NCI-H2171 treated with DMSO at 0.1 percent for 48 hours (cell line): ENCODE measurements around the gene SHANK2.

ENCODE experiments used
- DNase-seq: peaks from one replicate; lab custom pipeline; 2025; lab: John Stamatoyannopoulos, UW

Gene SHANK2

DNA sequence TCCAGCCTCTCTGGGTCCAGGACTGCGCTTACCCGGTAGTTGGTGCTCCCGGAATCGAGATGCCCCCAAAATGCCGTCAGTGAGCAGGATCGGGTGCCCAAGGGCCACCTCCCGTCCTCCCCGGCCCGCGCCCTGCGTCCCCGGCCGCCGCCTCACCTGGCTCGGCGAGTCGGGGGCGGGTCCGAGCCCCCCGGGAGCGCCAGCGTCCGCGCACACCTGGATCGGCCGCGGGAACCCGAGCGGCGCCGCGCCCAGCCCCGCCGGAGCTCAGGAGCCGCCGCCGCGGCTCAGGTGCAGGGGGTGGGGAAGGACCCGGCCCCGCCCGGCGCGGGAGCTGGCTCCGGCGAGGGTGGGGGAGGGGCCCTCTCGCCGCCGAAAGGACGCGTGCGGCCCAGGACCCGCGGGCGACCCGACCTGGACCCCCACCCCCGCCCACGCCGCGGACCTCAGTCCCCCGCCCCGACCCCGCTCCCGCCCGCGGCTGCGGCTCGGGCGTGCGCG is at the start of gene SHANK2:
Gene SHANK2 (minus strand): TSS at position 309 of the 501 bp plus-strand sequence. CDS start 105,251 bp downstream, outside the sequence.
- DNase-seq, result no peak

DNA sequence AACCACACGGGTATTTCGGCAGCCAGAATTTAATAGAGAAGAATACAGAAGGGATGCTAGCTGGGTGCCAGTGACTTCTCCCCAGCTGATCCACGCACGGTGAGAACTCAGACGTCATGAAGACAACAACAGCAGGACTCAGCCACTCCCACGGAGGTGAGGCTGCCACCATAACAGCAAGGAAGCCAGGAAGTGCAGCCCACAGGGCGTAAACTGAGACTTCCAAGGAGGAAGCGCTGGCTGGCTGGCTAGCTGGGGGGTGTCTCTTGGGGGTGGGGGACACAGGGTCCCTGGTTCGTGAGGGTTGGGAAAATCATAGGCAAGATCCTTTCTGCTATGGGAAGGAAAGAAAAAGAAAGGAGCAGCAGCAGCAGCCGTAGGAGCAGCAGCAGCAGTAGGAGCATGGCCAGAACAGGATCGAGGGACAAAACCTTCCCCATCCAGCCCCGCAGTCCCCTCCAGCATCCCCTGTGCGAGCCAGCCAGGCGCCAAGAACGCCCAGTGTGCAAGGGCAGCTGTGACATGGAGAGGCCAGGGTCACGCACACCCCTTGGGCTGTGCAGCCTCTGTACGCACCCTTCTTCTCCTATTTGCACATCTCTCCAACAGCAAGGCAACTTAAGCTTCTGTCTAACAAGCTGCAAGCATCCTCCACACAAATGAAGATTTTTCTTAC is 49.6 kb upstream of the SHANK2 start:
- DNase-seq, result no peak

DNA sequence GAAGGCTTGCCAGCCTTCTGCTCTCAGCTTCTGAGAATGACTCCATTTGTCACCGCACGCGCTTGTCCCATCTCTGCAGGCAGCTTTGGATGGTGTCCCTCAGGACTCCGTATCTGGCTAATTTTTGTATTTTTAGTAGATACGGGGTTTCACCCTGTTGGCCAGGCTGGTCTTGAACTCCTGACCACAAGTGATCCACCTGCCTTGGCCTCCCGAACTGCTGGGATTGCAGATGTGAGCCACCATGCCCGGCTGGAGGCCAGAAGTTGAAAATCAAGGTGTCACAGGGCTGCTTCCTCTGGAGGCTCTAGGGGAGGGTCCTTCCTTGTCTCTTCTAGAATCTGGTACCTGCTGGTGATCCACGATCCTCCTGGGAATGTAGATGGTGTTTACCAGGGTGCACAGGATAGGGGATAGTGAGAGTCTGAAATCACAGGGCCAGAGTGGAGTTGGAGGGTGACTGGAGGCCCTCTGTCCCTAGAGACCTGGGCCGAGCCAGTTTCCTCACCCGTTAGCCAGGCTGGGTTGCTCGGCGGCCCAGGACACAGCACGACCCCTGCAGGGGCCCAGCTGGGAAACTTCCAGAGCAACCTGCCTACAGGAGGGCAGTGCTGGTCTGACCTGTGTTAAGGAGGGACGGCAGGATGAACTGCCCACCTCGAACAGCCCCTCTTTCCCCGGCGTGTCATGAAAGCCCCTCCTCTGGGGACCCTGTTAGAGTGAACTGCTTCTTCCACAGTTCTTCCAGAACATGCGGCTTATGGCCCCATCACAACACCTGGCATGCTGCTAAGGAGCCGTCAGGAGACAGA is 48.9 kb upstream of the SHANK2 start:
- DNase-seq, result no peak

DNA sequence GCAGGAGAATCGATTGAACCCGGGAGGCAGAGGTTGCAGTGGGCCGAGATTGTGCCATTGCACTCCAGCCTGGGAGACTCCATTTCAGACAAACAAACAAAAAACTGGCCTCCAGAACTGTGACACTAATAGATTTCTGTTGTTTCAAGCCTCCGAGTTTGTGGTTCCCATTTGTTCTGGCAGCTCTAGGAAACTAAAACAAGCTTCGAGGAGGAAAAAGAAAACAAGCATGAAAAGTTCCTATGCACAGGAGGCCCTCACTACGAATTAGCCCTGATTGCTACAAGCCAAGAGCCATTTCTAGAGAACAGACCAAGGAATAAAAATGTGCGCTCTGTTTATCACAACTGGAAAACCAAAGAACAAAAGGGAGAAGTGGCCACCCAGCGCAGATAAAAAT is 47.8 kb upstream of the SHANK2 start:
- DNase-seq, result no peak

DNA sequence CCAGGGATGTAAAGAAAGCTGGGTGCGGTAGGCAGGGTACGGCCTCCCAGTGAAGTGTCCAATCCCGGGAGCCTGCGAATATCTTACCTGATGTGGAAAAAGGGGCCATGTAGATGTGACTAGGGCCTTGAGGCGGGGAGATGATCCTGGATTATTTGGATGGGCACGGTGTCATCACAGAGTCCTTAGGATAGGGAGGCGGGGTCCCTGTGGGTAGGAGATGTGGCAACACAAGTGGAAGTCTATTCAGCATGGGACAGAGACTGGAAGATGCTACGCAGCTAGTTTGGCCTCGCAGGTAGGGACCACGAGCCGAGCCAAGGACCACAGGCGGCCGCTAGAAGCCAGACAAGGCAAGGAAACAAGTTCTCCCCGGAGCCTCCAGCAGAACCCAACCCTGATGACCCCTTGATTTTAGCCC is 46.4 kb upstream of the SHANK2 start:
- no peak for DNase-seq

DNA sequence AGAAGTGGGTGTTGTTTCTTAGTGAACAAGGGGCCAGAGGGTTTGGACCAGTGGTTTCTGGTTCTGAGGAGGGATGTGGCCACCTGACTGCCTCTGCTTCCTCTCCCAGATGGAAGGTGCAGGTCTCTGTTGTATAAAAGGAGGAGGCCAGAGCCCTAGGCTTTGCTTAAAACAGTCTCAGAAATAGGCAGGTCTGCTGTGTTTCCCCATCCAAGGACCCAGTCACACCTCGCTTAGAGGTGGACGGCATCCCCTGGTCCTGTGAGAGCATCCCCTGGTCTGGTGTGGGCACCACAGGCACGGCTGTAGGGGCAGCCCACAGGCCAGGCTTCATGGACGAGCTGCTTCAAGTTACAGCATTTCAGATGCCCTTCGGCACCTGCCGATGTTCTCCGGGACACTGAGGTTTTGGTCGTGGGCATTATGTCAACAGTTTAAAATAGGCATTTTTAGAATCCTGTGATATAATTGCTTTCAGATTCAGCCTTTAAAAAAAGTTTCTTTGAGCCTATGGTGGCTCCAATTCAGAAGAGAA is 45.7 kb upstream of the SHANK2 start:
- no peak for DNase-seq

DNA sequence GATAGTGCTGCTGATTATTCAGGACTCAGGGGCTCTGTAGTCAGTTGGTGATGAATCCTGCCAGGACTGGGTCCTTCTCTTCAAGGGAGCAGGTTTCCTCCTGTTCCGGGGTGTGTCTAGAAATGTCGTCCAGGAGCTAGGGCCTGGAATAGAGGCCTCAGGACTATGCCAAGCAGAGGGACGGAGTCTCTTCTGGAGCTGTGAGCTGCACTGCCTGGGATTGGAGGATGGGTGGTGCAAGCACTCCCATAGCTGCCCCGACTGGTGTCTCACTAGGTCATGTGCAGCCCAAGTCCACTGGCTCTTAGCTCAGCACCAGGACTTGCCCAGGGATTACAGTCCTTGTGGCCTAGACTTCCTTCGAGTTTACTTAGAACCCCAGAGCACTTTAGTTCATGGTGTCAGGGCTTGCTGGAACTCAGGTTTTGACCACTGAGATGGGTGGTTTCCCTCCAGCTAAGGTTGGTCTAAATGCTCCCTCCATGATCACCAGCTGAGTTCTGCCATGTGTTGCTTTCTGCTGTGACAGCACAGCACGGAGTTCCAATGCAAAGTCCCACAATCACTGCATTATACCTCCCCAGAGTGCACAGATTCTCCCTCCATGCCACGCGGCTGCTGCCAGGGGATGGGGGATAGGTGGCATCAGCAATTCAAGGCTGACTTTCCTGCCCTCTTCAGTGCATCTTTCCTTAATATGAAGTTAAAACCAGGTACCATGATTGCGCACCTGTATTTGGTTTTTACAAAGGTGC is 42.6 kb upstream of the SHANK2 start:
- DNase-seq, result no peak

DNA sequence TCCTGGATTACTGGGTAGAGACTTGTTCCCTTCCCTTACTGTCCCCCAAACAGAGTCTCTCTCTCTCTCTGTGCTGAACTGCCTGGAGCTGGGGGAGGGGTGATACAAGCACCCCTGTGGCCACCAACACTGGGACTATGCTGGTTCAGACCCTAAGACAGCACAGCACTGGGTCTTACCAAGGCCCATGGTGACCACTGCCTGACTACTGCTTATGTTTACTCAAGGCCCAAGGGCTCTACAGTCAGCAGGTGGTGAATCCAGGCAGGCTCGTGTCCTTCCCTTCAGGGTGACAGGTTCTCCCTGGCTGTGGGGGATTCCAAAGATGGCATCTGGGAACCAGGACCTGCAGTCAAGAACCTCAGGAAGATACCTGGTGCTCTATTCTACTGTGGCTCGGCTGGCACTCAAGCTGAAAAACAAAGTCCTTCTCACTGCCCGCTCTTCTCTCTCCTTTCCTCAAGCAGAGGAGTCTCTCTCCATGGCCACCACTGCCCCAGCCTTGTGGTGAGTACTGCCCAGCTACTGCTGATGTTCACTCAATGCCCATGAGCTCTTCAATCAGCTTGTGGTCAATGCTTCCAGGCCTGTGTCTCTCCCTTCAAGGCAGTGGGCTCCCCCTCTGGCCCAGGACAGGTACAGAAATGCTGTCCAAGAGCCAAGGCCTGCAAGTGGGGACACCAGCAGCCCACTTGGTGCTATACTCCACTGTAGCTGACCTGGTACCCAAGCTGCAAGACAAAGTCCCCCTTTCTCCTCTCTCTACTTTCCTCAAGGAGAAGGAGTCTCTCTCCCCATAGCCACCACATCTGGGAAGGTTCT is 41.8 kb upstream of the SHANK2 start:
- no peak for DNase-seq

DNA sequence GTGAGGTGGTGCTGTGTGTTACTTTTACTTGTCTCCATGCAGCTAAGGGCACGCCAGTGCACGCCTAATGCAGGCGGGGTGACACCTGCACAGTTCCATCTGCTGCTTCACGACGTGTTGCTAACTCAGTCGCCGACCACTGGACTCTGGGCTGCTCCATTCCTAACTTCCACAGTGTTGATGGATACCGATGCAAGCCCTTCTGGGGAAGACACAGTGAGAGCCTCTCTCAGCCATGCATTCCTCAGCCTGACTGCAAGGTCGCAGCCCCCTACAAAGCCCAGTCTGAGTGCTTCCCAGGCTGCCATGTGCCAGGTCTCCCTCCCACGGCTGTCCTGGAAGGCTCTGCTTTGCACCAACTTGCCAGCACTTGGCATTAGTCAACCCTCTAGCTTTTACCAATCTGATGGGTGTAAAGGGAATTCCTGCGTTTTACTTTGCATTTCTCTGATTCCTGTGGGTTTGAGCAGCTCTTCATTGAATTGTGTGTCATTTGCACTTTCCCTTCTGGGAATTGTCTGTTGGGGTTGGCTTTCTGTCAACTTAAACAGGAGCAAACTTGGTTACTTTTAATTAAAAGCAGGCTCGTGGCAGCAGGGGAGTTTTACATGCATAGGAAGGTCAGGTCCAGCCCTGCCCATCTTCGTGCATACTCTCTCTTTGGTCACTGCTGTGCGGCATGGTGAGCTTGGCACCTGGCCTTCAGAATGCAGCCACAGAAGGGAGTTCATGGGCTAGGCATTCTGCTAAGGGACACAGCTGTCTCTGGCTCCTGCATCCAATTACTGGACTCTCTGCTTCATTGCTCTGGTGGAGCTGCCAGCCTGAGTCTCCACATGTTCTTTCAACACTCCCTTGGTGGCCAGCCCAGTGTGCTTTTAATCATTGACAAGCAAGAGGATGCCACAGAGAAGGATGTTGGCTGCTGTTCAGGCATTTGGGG is 34.6 kb upstream of the SHANK2 start:
- DNase-seq, result peak; percentile 65

DNA sequence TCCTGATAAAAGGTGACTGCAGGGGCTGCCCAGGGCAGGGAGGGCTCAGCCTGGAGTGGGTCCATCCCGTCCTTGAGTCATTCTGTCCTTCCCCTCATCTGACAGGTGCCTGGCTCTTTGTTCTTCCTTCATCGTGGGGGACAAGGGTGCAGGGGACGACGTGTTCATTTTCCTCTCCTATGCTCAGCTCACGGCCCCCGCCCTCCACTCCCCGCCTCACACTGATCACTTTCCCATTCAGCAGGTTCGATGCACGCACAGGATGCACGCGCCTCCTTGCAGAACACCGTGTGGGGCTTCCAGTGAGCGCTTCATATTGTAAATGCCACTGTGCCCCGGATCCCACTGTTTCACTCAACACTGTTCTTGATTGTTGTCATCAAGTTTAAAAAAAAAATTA is 32.7 kb upstream of the SHANK2 start:
- no peak for DNase-seq

DNA sequence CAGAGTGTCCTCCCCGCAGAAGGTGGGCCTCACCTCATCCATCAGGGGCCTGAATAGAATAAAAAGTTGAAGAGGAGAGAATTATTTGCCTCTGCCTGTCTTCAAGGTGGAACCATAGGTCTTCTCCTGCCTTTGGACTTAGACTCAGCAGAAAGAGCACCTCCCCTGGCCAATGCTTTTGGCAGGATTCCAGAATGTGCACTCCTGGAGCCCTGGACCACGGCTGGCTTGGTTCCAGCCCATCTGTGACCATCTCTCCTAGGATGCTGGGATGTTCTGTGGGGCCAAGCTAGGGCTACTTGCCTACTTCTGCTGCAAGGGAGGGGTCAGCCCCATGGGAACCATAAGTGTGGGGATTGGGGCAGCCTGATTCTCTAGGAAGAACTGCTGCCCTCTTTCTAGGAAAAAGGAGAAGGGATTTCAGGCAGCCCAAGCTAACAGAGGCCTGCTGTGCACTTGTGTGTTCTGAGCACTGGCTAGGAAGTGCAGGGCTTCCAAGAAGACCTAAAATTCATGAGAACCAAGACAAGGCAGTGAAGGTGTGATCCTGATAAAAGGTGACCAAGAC is 32.2 kb upstream of the SHANK2 start:
- DNase-seq, result peak; percentile 24

DNA sequence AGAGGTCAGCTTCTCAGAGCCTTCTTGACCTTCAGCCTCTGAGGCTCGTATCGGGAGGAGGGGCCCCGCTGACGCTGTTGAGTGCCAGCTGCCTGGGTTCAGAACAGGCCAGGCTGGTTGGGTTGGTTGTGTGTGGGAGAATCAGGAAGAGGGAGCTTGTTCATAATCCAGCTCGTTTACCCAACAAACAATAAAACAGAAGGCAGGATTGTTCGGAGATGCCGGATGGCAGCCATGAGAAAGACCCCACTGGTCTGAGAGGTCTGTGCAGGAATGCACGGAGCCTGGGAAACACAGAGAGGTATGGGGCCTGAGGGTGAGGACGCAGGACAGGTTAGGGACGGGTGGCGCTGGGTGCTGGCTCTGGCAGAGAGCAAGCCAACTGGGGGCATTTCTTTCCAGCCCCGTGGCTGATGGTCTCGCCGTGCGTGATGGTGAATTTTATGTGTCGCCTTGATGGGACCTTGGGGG is 31.6 kb upstream of the SHANK2 start:
- DNase-seq, result no peak

DNA sequence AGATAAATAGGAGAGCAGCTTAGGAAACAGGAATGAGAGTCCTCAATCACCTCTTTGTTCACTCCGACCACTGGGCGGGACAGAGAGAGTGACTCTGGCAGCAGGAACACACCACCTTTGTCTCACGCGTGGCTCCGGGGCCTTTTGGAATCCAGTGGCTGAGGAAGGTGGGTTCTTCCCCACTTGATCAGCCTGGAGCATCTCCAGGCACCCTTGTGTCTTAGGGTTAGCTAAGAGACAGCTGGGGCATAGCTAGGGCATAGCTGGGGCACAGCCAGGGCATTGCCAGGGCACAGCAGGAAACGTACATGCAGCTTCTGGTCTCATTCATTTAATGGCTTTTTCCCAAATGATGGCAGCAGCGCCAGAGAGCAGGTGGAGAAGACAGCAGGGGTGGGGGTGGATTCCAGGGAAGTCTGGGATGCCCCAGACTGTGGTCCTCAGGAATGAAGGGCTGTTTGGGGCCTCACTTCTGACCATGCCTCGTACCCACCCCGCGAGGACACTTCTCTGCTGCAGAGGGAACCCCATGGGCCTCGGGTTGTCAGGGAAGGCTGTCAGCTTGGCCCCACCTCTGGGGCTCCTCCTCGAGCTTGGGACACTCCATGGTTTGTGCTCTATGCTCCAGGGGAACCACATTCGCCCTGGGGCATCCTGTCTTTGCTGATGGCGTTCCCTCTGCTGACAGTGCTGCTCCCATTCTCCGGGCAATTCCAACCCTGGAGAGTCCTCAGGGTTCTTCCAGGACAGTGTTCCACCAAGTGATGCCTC is 30.4 kb upstream of the SHANK2 start:
- no peak for DNase-seq

DNA sequence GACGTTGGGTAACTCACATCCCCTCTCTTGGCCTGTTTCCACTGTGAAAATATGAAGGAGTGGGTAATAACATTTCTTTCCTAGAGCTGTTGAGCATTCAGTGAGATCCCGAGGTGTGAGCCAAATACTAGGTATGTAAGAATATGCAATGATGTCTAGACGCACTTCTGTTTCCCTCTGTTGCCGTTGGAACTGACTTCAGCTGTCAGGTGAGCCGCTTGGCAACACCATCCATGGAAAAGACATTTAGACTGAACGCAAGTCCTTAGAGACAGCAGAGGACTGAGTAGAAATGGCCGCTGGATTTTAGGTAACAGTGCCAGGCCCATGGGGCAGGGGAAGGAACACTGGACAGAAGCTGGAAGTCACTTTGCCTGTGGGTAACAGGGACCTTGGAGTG is 29.5 kb upstream of the SHANK2 start:
- no peak for DNase-seq

DNA sequence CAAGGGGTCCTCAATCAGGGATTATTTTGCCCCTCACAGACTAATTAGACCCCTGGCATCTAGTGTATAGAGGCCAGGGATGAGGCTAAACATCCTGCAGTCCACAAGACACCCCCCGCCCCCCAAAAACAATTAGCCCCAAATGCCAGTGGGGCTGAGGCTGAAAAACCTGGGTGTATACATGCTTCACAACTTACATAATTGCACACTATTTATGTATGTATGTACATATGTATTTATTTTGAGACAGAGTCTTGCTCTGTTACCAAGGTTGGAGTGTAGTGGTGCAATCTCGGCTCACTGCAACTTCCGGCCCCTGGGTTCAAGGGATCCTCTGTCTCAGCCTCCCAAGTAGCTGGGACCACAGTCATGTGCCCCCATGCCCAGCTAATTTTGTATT is 28.8 kb upstream of the SHANK2 start:
- DNase-seq, result no peak

DNA sequence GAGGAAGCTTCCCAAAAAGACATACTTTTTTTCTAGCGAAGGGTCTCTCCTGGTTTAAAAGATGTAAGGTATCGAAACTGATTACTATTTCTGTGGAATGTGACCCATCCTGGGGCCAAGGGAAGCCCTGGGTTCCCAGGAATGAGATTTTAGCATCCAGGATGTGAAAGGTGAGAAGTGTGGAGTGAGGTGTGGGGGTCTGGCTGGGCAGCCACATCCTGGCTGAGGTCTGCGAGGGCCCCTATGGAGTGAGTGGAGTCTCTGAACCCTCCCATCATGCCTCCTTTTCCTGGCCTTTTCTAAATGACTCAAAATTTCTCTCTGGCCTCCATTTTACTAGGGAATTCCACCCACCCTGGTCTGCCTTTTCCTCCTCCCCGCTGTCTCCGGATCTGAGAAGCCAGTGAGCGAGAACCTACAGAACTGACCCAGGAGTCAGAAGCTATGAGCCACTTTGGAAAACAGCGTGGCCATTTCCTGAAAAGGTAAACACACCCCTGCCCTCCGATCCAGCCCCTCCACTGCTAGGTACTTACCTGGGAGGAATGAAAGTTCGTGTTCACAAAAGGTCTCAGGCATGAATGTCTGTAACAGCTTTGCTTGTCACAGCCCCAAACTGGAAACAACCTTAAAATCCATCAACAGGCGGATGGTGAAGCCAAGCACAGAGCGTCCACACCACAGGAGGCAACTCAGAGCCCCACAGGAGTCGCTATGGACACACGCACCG is 27.7 kb upstream of the SHANK2 start:
- DNase-seq, result no peak

DNA sequence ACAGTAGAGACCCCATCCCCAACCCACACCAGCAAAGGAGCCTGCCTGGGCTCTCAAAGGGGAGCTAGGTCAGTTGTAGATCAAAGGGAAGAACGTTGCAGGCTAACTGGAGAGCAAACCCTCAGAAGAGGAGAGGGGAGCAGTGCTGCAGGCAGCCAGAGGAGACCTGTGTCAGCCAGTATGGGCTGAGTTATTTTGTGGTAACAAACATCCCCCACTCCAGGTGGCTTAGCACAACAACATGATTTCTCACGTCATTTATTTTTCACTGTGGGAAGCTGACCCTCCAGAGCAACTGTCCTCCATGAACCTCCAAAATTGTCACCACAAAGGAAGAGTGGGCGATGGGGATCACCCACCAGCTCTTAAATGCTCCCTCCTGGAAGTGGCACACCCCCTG is 19.8 kb upstream of the SHANK2 start:
- no peak for DNase-seq
